Keratinocyte (primary cell): ENCODE results near the gene APOB. TPM values are rescaled to one million over a fixed set of nuclear protein-coding genes. Genes with fewer than 3 reads are reported as not detected.

Experiments used
- DNase-seq: peaks from one replicate; pipeline ENCODE4 v3.0.0-alpha.2; 2011; ENCODE audit warnings: low read depth, missing footprints, low spot score
- FAIRE-seq: peaks from 2 replicates; lab custom pipeline; 2011; peaks lifted over from hg19 to GRCh38; lab: Jason Lieb, UNC
- H2AFZ ChIP-seq: 2 replicates; pipeline ENCODE4 v1.6.0; 2012; ENCODE audit warnings: low read length, control low read depth, inconsistent platforms; ENCODE audit not compliant: control insufficient read depth
- H3K27ac ChIP-seq: 2 replicates; pipeline ENCODE4 v1.5.1; 2011; ENCODE audit warnings: low read length; ENCODE audit not compliant: control insufficient read depth, insufficient read depth
- H3K27me3 ChIP-seq: 3 replicates; pipeline ENCODE4 v1.6.0; 2011; ENCODE audit warnings: low read length; ENCODE audit not compliant: control insufficient read depth, insufficient read depth; ENCODE audit errors: extremely low read depth
- H3K36me3 ChIP-seq, 2 experiments: 2 replicates in 1 of 2; 3 replicates in 1 of 2; pipeline ENCODE4 v1.5.1; 2011; ENCODE audit warnings: low read length in 2 of 2, mild to moderate bottlenecking in 1 of 2; ENCODE audit not compliant: control insufficient read depth in 2 of 2, insufficient read depth in 2 of 2; ENCODE audit errors: extremely low read depth in 1 of 2
- H3K4me1 ChIP-seq: 3 replicates; pipeline ENCODE4 v1.5.1; 2011; ENCODE audit warnings: low read length; ENCODE audit not compliant: control insufficient read depth, insufficient read depth; ENCODE audit errors: extremely low read depth
- H3K4me2 ChIP-seq: 3 replicates; pipeline ENCODE4 v1.6.0; 2011; ENCODE audit warnings: low read depth, low read length; ENCODE audit not compliant: control insufficient read depth, insufficient read depth; ENCODE audit errors: extremely low read depth
- H3K4me3 ChIP-seq, 3 experiments: fragments of 200-600 bp in 1 of 3; sonication (generic) in 1 of 3; 2 replicates in 2 of 3; 3 replicates in 1 of 3; pipeline ENCODE4 v1.5.1; 2011 to 2016; ENCODE audit warnings: low read length in 3 of 3, mild to moderate bottlenecking in 3 of 3, control low read depth in 2 of 3, inconsistent platforms in 1 of 3, low read depth in 1 of 3, mixed read lengths in 1 of 3, mixed run types in 1 of 3, moderate library complexity in 1 of 3; ENCODE audit not compliant: control insufficient read depth in 2 of 3, insufficient read depth in 2 of 3; ENCODE audit errors: extremely low read depth in 1 of 3
- H3K79me2 ChIP-seq: 2 replicates; pipeline ENCODE4 v1.6.0; 2012; ENCODE audit warnings: low read length; ENCODE audit not compliant: control insufficient read depth, insufficient read depth
- H3K9ac ChIP-seq: 3 replicates; pipeline ENCODE4 v1.6.0; 2011; ENCODE audit warnings: low read length; ENCODE audit not compliant: control insufficient read depth, insufficient read depth; ENCODE audit errors: extremely low read depth
- H3K9me1 ChIP-seq: 3 replicates; pipeline ENCODE4 v1.6.0; 2011; ENCODE audit warnings: low read length; ENCODE audit not compliant: control insufficient read depth, insufficient read depth; ENCODE audit errors: extremely low read depth
- H3K9me3 ChIP-seq: 2 replicates; pipeline ENCODE4 v1.5.1; 2012; ENCODE audit warnings: low read depth, low read length; ENCODE audit not compliant: control insufficient read depth
- H4K20me1 ChIP-seq: 3 replicates; pipeline ENCODE4 v1.6.0; 2011; ENCODE audit warnings: low read length; ENCODE audit not compliant: control insufficient read depth, insufficient read depth; ENCODE audit errors: extremely low read depth
- EZH2 ChIP-seq: IDR thresholded peaks from one replicate; pipeline ENCODE4 v1.6.1; 2012; ENCODE audit warnings: inconsistent platforms, mild to moderate bottlenecking, low read length, moderate library complexity
- dilution Hi-C: fragments of 300-500 bp; cut with MboI; formaldehyde crosslinking; loops from one replicate; pipeline ENCODE4 v1.7.0; 2020; ENCODE audit warnings: low sequenced_read_pairs; ENCODE audit not compliant: extremely low pct_ligation_motif_present
- polyA plus RNA-seq, 5 experiments: library from polyadenylated mRNA; depleted of rRNA in 3 of 5; stranded (reverse) in 3 of 5; stranded (forward) in 1 of 5; unstranded in 1 of 5; fragments of >200 nt; gene quantifications; 1 replicate in 1 of 5; 2 replicates in 3 of 5; 3 replicates in 1 of 5; pipeline versions ENCODE4 v1.2.1 to v1.2.3, GENCODE V29; 2011 to 2012; ENCODE audit warnings: missing spikeins in 2 of 5, low read depth in 1 of 5, low replicate concordance in 1 of 5
- TF ChIP-seq, protein P1 (sequence below), 3 experiments: IDR thresholded peaks in 1 of 3; conservative IDR thresholded peaks in 1 of 3; optimal IDR thresholded peaks in 1 of 3; 2 replicates in 2 of 3; 3 replicates in 1 of 3; pipeline versions ENCODE3 to v1.5.1; 2011; ENCODE audit warnings: low read length in 3 of 3, mild to moderate bottlenecking in 3 of 3, moderate library complexity in 2 of 3, control low read depth in 1 of 3, inconsistent platforms in 1 of 3; ENCODE audit not compliant: insufficient read depth in 2 of 3; ENCODE audit errors: extremely low read depth in 1 of 3

Gene APOB
- polyA plus RNA-seq, 1 donor (not counting 4 experiments of a cell fraction or from before 2014, with no cell fraction given) = 0.01 TPM

GRCh38 chr2:21041943-21042707 is 1.7 kb downstream of the APOB start:
- H2AFZ ChIP-seq = no peak overlapping the region
- dilution Hi-C loops = no loop called here
- TF ChIP-seq EZH2 = no peak
- TF ChIP-seq, protein P1, sequence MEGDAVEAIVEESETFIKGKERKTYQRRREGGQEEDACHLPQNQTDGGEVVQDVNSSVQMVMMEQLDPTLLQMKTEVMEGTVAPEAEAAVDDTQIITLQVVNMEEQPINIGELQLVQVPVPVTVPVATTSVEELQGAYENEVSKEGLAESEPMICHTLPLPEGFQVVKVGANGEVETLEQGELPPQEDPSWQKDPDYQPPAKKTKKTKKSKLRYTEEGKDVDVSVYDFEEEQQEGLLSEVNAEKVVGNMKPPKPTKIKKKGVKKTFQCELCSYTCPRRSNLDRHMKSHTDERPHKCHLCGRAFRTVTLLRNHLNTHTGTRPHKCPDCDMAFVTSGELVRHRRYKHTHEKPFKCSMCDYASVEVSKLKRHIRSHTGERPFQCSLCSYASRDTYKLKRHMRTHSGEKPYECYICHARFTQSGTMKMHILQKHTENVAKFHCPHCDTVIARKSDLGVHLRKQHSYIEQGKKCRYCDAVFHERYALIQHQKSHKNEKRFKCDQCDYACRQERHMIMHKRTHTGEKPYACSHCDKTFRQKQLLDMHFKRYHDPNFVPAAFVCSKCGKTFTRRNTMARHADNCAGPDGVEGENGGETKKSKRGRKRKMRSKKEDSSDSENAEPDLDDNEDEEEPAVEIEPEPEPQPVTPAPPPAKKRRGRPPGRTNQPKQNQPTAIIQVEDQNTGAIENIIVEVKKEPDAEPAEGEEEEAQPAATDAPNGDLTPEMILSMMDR (optimal IDR thresholded peaks at IDR 0.05 in 1 of 3, IDR thresholded peaks at IDR 0.05 in 1 of 3, conservative IDR thresholded peaks at IDR 0.05 in 1 of 3; ENCODE audit: extremely low read depth in 1 of 3, insufficient read depth in 2 of 3, low read length in 3 of 3) = no peak

GRCh38 chr2:21041462-21041861 is 2.4 kb downstream of the APOB start:
- DNase-seq (no peak), FAIRE-seq (no peak)
- H3K9me3 ChIP-seq = no peaks in the 10 kb centered on the region
- no peak overlapping the region for H3K4me2 ChIP-seq
- H3K4me3 ChIP-seq = no peak overlapping the region
- H4K20me1 ChIP-seq = no peaks in the 10 kb centered on the region
- no peak overlapping the region for H2AFZ ChIP-seq
- H3K9me1 ChIP-seq = no peaks in the 10 kb centered on the region
- no peaks in the 10 kb centered on the region for H3K79me2 ChIP-seq
- H3K27ac ChIP-seq = no peak overlapping the region
- no peak overlapping the region for H3K9ac ChIP-seq
- no peaks in the 10 kb centered on the region for H3K36me3 ChIP-seq
- peaks cover 24% of the 10 kb centered on the region for H3K27me3 ChIP-seq
- no peaks in the 10 kb centered on the region for H3K4me1 ChIP-seq
- TF ChIP-seq, protein P1 (optimal IDR thresholded peaks at IDR 0.05 in 1 of 3, IDR thresholded peaks at IDR 0.05 in 1 of 3, conservative IDR thresholded peaks at IDR 0.05 in 1 of 3; ENCODE audit: extremely low read depth in 1 of 3, insufficient read depth in 2 of 3, low read length in 3 of 3) = no peak
- no peak for TF ChIP-seq EZH2
- dilution Hi-C loops = no loop called here

More at GRCh38 chr2:21041943-21042707, 1.7 kb downstream of the APOB start:
- H3K36me3 ChIP-seq = no peaks in the 10 kb centered on the region
- no peaks in the 10 kb centered on the region for H3K9me3 ChIP-seq
- no peak overlapping the region for H3K4me2 ChIP-seq
- no peak for FAIRE-seq
- no peak overlapping the region for H3K27ac ChIP-seq
- H4K20me1 ChIP-seq = no peaks in the 10 kb centered on the region
- no peaks in the 10 kb centered on the region for H3K79me2 ChIP-seq
- H3K4me1 ChIP-seq = no peaks in the 10 kb centered on the region
- no peak overlapping the region for H3K4me3 ChIP-seq
- no peak for DNase-seq
- H3K9ac ChIP-seq = no peak overlapping the region
- H3K27me3 ChIP-seq = peaks cover 24% of the 10 kb centered on the region
- H3K9me1 ChIP-seq = no peaks in the 10 kb centered on the region
